Measurements from ENCODE around the gene ANKRD50.

ANKRD50 gene

DNA sequence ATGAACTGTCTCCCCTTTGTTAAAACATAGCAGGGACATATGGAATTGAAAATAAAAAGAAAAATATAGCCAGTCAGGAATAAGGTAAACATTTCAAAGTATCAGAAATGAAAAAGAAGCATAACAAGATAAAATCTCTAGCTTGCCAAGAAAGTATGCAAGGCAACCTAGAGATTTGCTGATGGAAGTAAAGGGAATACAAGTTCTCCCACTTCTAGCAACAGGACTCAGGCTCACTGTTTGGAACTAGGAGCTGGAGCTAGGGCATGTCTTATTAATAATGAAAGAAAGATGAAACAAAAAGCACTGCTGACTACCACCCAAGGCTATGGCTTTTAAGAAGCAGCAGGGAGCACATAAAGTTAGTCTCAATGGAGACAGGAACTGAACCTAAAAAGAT lies 18.2 kb downstream of the ANKRD50 start:
- no peak for TF ChIP-seq Cebpa-rat (IDR thresholded peaks at IDR 0.05)
- Histone ChIP-seq H3K4me3 (no peak overlapping the region), H3K9me3 (replicated peaks in 1 of 11) (peaks cover 24 to 70% (median 49%) of the 10 kb centered on the region in 11 experiments), H3K27ac (no peak overlapping the region), H3K4me1 (no peaks in the 10 kb centered on the region), H3K27me3 (no peaks in the 10 kb centered on the region), H3K9ac (no peak overlapping the region), H4K20me1 (peaks cover 0 to 19% (median 0%) of the 10 kb centered on the region in 11 experiments; a peak in 7 of 22 replicates), H3K4me2 (no peak overlapping the region), H3K36me3 (peaks cover 47 to 83% (median 69%) of the 10 kb centered on the region in 11 experiments)

DNA sequence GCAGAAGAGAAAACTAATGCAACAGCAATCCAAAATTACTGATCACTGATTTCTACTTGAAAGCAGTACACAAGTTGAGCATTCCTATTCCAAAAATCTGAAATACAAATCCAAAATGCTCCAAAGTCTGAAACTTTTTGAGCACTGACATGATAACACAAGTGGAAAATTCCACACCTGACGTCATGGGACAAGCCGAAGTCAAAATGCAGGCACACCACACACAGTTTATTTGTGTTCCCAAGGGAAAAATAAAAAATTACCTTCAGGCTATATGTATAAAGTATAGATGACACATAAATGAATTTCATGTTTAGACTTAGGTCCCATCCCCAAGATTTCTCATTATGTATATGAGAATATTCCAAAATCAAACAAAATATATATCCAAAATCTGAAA lies 20.7 kb downstream of the ANKRD50 start:
- Histone ChIP-seq H3K27ac (no peak overlapping the region), H4K20me1 (peaks cover 0 to 28% (median under 1%) of the 10 kb centered on the region in 11 experiments; a peak in 8 of 22 replicates), H3K36me3 (peaks cover 35 to 79% (median 63%) of the 10 kb centered on the region in 11 experiments), H3K9ac (no peak overlapping the region), H3K4me1 (no peaks in the 10 kb centered on the region), H3K27me3 (no peaks in the 10 kb centered on the region), H3K9me3 (replicated peaks in 1 of 11) (peaks cover 14 to 72% (median 48%) of the 10 kb centered on the region in 11 experiments), H3K4me3 (no peak overlapping the region), H3K4me2 (no peak overlapping the region)
- no peak for TF ChIP-seq Cebpa-rat (IDR thresholded peaks at IDR 0.05)

DNA sequence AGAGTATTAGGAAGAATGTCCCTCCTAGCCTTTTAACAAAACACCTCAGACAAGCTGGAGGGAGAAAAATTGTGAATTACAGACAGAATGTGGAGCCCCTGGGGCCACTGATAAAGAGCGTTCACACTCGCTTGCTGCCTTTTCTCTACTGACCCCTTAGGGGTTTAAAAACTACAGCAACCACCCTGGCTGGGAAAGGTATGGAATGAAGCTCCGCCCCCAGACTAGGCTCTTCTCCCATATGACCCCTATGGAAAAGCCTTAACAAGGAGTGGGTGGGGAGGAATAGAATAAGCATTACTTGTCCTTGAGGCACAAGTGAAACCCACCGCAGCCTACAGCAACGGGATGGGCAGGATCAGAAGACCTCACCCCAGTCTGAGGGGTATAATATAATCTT lies 26.3 kb downstream of the ANKRD50 start:
- Histone ChIP-seq H3K36me3 (peaks cover 12 to 74% (median 48%) of the 10 kb centered on the region in 11 experiments), H3K4me2 (no peak overlapping the region), H3K27ac (no peak overlapping the region), H3K4me1 (peaks cover 0 to 16% (median 0%) of the 10 kb centered on the region in 10 experiments; a peak in 2 of 20 replicates), H4K20me1 (peaks cover 0 to 33% (median 9%) of the 10 kb centered on the region in 11 experiments; a peak in 10 of 22 replicates), H3K9me3 (replicated peaks in 1 of 11) (peaks cover 4 to 44% (median 22%) of the 10 kb centered on the region in 11 experiments; a peak in 18 of 22 replicates), H3K4me3 (no peak overlapping the region), H3K27me3 (no peaks in the 10 kb centered on the region), H3K9ac (no peak overlapping the region)
- TF ChIP-seq Cebpa-rat (IDR thresholded peaks at IDR 0.05): no peak

DNA sequence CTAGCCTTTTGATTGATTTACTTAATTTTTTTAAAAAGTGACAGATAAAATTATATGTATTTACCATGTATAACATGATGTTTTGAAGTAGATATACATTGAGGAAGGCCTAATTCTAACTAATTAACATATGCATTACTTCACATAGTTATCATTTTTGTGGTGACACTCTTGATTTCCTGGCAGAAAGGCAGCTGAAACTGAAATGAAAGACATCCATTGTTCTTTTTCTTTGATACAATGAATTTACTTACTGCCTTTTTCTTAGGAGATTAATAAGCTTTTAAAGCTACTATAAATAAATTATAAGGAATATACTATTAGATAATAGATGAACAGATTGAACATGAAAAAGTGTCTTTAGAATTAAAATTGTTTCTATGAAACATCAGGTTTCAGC lies 26.7 kb downstream of the ANKRD50 start:
- Histone ChIP-seq H3K9me3 (replicated peaks in 1 of 11) (peaks cover 4 to 41% (median 22%) of the 10 kb centered on the region in 11 experiments; a peak in 18 of 22 replicates), H3K27me3 (no peaks in the 10 kb centered on the region), H3K4me2 (no peak overlapping the region), H3K9ac (no peak overlapping the region), H3K4me3 (no peak overlapping the region), H4K20me1 (peaks cover 0 to 37% (median 9%) of the 10 kb centered on the region in 11 experiments; a peak in 10 of 22 replicates), H3K4me1 (peaks cover 0 to 16% (median 0%) of the 10 kb centered on the region in 10 experiments; a peak in 2 of 20 replicates), H3K36me3 (peaks cover 12 to 69% (median 45%) of the 10 kb centered on the region in 11 experiments; a peak in 21 of 22 replicates), H3K27ac (no peak overlapping the region)
- no peak for TF ChIP-seq Cebpa-rat (IDR thresholded peaks at IDR 0.05)

DNA sequence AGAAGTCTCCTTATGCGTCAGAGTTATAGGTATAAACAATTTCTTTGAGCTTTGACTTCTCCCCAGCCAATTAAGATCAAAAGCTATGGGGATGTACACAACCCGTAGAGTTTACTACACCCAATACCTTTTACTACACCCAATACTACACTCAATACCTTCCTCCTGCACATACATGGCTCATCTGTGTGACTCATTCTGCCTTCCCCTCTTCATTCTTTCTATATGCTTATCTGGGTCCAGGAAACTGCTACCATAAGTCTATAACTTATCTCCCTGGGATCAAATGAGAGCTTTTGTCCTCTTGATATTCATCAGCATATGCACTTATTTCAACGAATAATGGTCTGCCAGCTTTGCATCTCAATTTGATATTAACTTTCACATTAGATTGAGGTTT lies 28.2 kb downstream of the ANKRD50 start:
- TF ChIP-seq Cebpa-rat (IDR thresholded peaks at IDR 0.05): no peak
- Histone ChIP-seq H4K20me1 (peaks cover 0 to 52% (median 16%) of the 10 kb centered on the region in 11 experiments; a peak in 12 of 22 replicates), H3K27ac (no peak overlapping the region), H3K9ac (no peak overlapping the region), H3K4me2 (no peak overlapping the region), H3K4me3 (no peak overlapping the region), H3K36me3 (peaks cover 14 to 67% (median 42%) of the 10 kb centered on the region in 11 experiments), H3K9me3 (replicated peaks in 1 of 11) (peaks cover 0 to 33% (median 18%) of the 10 kb centered on the region in 11 experiments; a peak in 17 of 22 replicates), H3K27me3 (no peaks in the 10 kb centered on the region), H3K4me1 (peaks cover 0 to 16% (median 0%) of the 10 kb centered on the region in 10 experiments; a peak in 2 of 20 replicates)

DNA sequence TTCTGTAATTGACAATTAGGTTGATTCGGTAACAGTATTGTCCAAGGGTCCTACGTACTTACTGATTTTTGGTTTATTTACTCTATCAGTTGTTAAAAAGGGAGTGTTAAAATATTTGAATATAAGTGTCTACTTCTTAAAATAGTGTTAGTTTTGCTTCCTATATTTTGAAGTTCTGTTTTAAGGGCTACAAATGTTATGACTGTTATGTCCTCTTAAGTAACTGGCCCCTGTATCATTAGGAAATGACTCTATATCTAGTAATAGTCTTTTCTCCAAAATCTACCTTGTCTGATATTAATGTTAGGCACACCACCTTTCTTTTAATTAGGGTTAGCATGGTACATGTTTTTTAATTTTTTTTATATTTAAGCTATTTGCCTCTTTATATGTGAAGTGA lies 30.1 kb downstream of the ANKRD50 start:
- H3K36me3 ChIP-seq: peaks cover 26 to 67% (median 44%) of the 10 kb centered on the region in 11 experiments; a peak in 21 of 22 replicates
- peaks cover 4 to 53% (median 16%) of the 10 kb centered on the region in 11 experiments; a peak in 12 of 22 replicates for H4K20me1 ChIP-seq
- no peak overlapping the region for H3K4me3 ChIP-seq
- H3K9ac ChIP-seq: no peak overlapping the region
- TF ChIP-seq Cebpa-rat (IDR thresholded peaks at IDR 0.05): no peak
- no peak overlapping the region for H3K27ac ChIP-seq
- no peaks in the 10 kb centered on the region for H3K27me3 ChIP-seq
- H3K9me3 ChIP-seq (replicated peaks in 1 of 11): peaks cover 0 to 14% (median 0%) of the 10 kb centered on the region in 11 experiments; a peak in 4 of 22 replicates
- H3K4me1 ChIP-seq: peaks cover 0 to 16% (median 0%) of the 10 kb centered on the region in 10 experiments; a peak in 2 of 20 replicates
- H3K4me2 ChIP-seq: peak overlapping the region in 1 of 11 experiments; percentile 2; a peak in 1 of 22 replicates

DNA sequence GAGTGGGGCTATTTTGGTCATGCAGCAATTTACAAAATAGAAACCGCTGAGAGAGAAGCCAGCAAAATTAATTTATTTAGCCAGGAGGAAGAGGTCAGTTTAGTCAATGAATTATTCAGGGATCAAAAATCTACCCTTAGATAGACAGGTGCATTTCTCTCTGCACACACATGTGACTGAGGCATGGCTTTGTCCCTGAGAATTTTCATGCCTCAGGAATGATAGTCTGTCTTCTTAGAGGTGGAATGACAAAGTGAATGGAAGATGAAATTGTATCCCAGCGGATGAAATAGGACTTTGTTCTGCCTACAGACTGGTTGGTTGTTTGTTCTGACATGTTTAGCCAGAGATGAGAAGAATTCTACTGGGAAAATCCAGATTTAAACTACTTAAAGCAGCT lies 46.0 kb downstream of the ANKRD50 start:
- no peaks in the 10 kb centered on the region for H3K27me3 ChIP-seq
- peaks cover 0 to 10% (median 4%) of the 10 kb centered on the region in 11 experiments; a peak in 5 of 22 replicates for H3K9me3 ChIP-seq (replicated peaks in 1 of 11)
- H3K27ac ChIP-seq: no peak overlapping the region
- peaks cover 32 to 57% (median 46%) of the 10 kb centered on the region in 11 experiments for H3K36me3 ChIP-seq
- H3K4me2 ChIP-seq: no peak overlapping the region
- no peak overlapping the region for H3K4me3 ChIP-seq
- no peak overlapping the region for H3K9ac ChIP-seq
- peaks cover 0 to 12% (median 3%) of the 10 kb centered on the region in 11 experiments; a peak in 6 of 22 replicates for H4K20me1 ChIP-seq
- no peak for TF ChIP-seq Cebpa-rat (IDR thresholded peaks at IDR 0.05)
- H3K4me1 ChIP-seq: no peaks in the 10 kb centered on the region

DNA sequence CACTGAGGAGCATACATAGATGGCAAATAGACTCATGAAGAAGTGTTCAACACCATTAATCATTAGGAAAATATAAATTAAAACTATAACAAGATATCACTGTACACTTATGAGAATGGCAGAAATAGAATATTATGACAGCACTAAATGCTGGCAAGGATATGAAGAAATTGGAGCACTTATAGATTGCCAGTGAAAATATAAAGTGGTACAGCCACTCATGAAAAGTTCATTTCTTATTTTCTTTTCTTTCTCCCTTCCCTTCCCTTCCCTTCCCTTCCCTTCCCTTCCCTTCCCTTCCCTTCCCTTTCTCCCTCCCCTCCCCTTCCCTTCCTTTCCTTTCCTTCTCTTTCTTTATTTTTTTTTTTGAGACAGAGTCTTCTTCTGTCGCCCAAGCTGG lies 53.7 kb downstream of the ANKRD50 start:
- no peak overlapping the region for H3K4me3 ChIP-seq
- H4K20me1 ChIP-seq: no peaks in the 10 kb centered on the region
- H3K9ac ChIP-seq: no peak overlapping the region
- H3K4me2 ChIP-seq: no peak overlapping the region
- peaks cover 0 to 2% (median 0%) of the 10 kb centered on the region in 11 experiments; a peak in 1 of 22 replicates for H3K9me3 ChIP-seq (replicated peaks in 1 of 11)
- peaks cover 0 to 4% (median 0%) of the 10 kb centered on the region in 11 experiments; a peak in 1 of 22 replicates for H3K36me3 ChIP-seq
- H3K27ac ChIP-seq: no peak overlapping the region
- no peaks in the 10 kb centered on the region for H3K4me1 ChIP-seq
- H3K27me3 ChIP-seq: no peaks in the 10 kb centered on the region
- TF ChIP-seq Cebpa-rat (IDR thresholded peaks at IDR 0.05): no peak

DNA sequence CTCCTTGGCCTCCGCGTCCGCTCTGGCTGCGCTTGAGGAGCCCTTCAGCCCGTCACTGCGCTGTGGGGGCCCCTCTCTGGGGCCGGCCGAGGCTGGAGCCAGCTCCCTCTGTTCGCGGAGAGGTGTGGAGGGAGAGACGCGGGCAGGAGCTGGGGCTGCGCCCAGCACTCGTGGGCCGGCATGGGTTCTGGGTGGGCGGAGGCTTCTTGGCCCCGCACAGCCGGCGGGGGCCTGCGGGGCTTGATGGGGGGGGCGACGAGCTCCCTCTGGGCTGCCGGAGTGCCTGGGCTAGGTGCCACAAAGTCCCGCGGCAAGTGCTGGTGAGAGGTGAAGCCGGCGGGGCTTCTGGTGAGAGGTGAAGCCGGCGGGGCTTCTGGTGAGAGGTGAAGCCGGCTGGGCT lies 61.9 kb downstream of the ANKRD50 start:
- TF ChIP-seq Cebpa-rat (IDR thresholded peaks at IDR 0.05): no peak
- H3K36me3 ChIP-seq: peaks cover 0 to 18% (median 0%) of the 10 kb centered on the region in 11 experiments; a peak in 6 of 22 replicates

More for the DNA sequence above, 61.9 kb downstream of the ANKRD50 start:
- H3K9me3 ChIP-seq (replicated peaks in 1 of 11): peaks cover 7 to 18% (median 12%) of the 10 kb centered on the region in 11 experiments; a peak in 15 of 22 replicates
- no peaks in the 10 kb centered on the region for H4K20me1 ChIP-seq
- no peak overlapping the region for H3K9ac ChIP-seq
- H3K27ac ChIP-seq: no peak overlapping the region
- no peaks in the 10 kb centered on the region for H3K27me3 ChIP-seq
- H3K4me1 ChIP-seq: no peaks in the 10 kb centered on the region
- H3K4me3 ChIP-seq: no peak overlapping the region
- no peak overlapping the region for H3K4me2 ChIP-seq

All from BLaER1 treated with 17β-estradiol and CSF1 and Interleukin-3, amounts not matched to agents 10 nM and 100 nM (cell line).